HepG2 (cell line): ENCODE measurements around the gene TJP3. TPM values are rescaled to one million over a fixed set of nuclear protein-coding genes. Genes with fewer than 3 reads are reported as not detected.

ENCODE experiments used
- ATF7 ChIP-seq, 2 experiments: fragments of 450-650 bp in 1 of 2; sonication (generic) in 1 of 2; formaldehyde crosslinking in 1 of 2; IDR thresholded peaks; 2 replicates each; pipeline versions ENCODE4 v1.4.0 to v1.6.1; 2016 to 2020; ENCODE audit warnings: antibody characterized with exemption in 1 of 2, mild to moderate bottlenecking in 1 of 2, missing genetic modification reagents in 1 of 2
- CEBPB ChIP-seq: IDR thresholded peaks from 2 replicates; pipeline ENCODE4 v1.6.1; 2011; ENCODE audit warnings: low read depth, low read length, improper control_type of control experiment, borderline replicate concordance
- CHD2 ChIP-seq: IDR thresholded peaks from 2 replicates; pipeline ENCODE4 v1.6.1; 2011; ENCODE audit warnings: low read depth, low read length, improper control_type of control experiment
- GATAD1 ChIP-seq: IDR thresholded peaks from 2 replicates; pipeline ENCODE4 v1.6.1; 2016; ENCODE audit warnings: missing genetic modification reagents, missing compliant biosample characterization
- HMGA1 ChIP-seq: sonication (generic); formaldehyde crosslinking; conservative IDR thresholded peaks from 2 replicates; pipeline ENCODE4 v1.4.0; 2020; ENCODE audit warnings: missing genetic modification reagents
- JDP2 ChIP-seq: sonication (generic); formaldehyde crosslinking; IDR thresholded peaks from 2 replicates; pipeline ENCODE4 v1.8.1; 2022; ENCODE audit warnings: missing genetic modification reagents, borderline replicate concordance
- MED13 ChIP-seq: sonication (generic); formaldehyde crosslinking; IDR thresholded peaks from 2 replicates; pipeline ENCODE4 v1.5.0; 2020; ENCODE audit warnings: missing genetic modification reagents
- MTA3 ChIP-seq: sonication (generic); formaldehyde crosslinking; IDR thresholded peaks from 2 replicates; pipeline ENCODE4 v1.4.0; 2020; ENCODE audit warnings: missing genetic modification reagents
- MXD4 ChIP-seq: IDR thresholded peaks from 2 replicates; pipeline ENCODE4 v1.6.1; 2016; ENCODE audit warnings: mild to moderate bottlenecking, missing biosample characterization, missing genetic modification reagents
- NFIC ChIP-seq: IDR thresholded peaks from 2 replicates; pipeline ENCODE4 v1.6.1; 2012; ENCODE audit warnings: mild to moderate bottlenecking, low read length, inconsistent platforms
- NFYC ChIP-seq: IDR thresholded peaks from 2 replicates; pipeline ENCODE4 v1.6.1; 2016; ENCODE audit warnings: missing genetic modification reagents, missing compliant biosample characterization
- PAF1 ChIP-seq: IDR thresholded peaks from 2 replicates; pipeline ENCODE4 v1.6.1; 2016; ENCODE audit warnings: missing genetic modification reagents, missing compliant biosample characterization
- SIN3A ChIP-seq: IDR thresholded peaks from 2 replicates; pipeline ENCODE4 v1.6.1; 2011; ENCODE audit warnings: low read depth, mild to moderate bottlenecking, control low read depth, low read length, borderline replicate concordance
- SRF ChIP-seq: IDR thresholded peaks from 2 replicates; pipeline ENCODE4 v1.6.1; 2011; ENCODE audit warnings: mild to moderate bottlenecking, low read depth, low read length, moderate library complexity
- TEAD2 ChIP-seq: sonication (generic); formaldehyde crosslinking; IDR thresholded peaks from 2 replicates; pipeline ENCODE4 v1.9.0; 2021; ENCODE audit warnings: missing genetic modification reagents
- ZKSCAN8 ChIP-seq: IDR thresholded peaks from 2 replicates; pipeline ENCODE4 v1.6.1; 2016; ENCODE audit warnings: borderline replicate concordance, missing genetic modification reagents, missing compliant biosample characterization
- ZNF224 ChIP-seq: sonication (generic); formaldehyde crosslinking; IDR thresholded peaks from 2 replicates; pipeline ENCODE4 v1.5.0; 2020; ENCODE audit warnings: mild to moderate bottlenecking, missing genetic modification reagents
- ZNF430 ChIP-seq: sonication (generic); formaldehyde crosslinking; IDR thresholded peaks from 2 replicates; pipeline ENCODE4 v1.9.0; 2021; ENCODE audit warnings: mild to moderate bottlenecking, missing genetic modification reagents
- ZNF737 ChIP-seq: sonication (generic); formaldehyde crosslinking; IDR thresholded peaks from 2 replicates; pipeline ENCODE4 v1.5.0; 2020; ENCODE audit warnings: missing genetic modification reagents, mild to moderate bottlenecking, borderline replicate concordance
- ZNF850 ChIP-seq: sonication (generic); formaldehyde crosslinking; conservative IDR thresholded peaks from 2 replicates; pipeline ENCODE4 v1.9.0; 2021; ENCODE audit warnings: mild to moderate bottlenecking, missing genetic modification reagents
- polyA plus RNA-seq, 8 experiments: library from polyadenylated mRNA; depleted of rRNA in 3 of 8; stranded (reverse) in 7 of 8; unstranded in 1 of 8; fragments of >200 nt; fragmentation: Illumina TruSeq in 4 of 8; extraction: Trizol in 4 of 8; gene quantifications; 2 replicates each; pipeline versions ENCODE4 v1.2.1 to v1.2.3, GENCODE V29; 2011 to 2016; ENCODE audit warnings: low read depth in 4 of 8, missing spikeins in 1 of 8, mixed read lengths in 1 of 8; ENCODE audit not compliant: insufficient read depth in 1 of 8
- total RNA-seq, 5 experiments: library from RNA; depleted of rRNA; stranded (reverse); fragments of >200 nt; fragmentation: Illumina TruSeq; extraction: Trizol; gene quantifications; 2 replicates each; pipeline ENCODE4 v1.2.3, GENCODE V29; 2016; ENCODE audit warnings: low read depth in 1 of 5
- TF ChIP-seq, protein P1 (sequence below): sonication (generic); formaldehyde crosslinking; IDR thresholded peaks from 2 replicates; pipeline ENCODE4 v1.4.0; 2020; ENCODE audit warnings: missing genetic modification reagents
- TF ChIP-seq, protein P2 (sequence below): IDR thresholded peaks from 2 replicates; pipeline ENCODE4 v1.6.1; 2016; ENCODE audit warnings: missing biosample characterization, missing genetic modification reagents, low read depth
- TF ChIP-seq, protein P3 (sequence below): sonication (generic); formaldehyde crosslinking; IDR thresholded peaks from 2 replicates; pipeline ENCODE4 v1.5.0; 2020; ENCODE audit warnings: mild to moderate bottlenecking, missing genetic modification reagents, borderline replicate concordance

TJP3 gene
- total and polyA plus RNA-seq, 2 of the 13 experiments (the other 11 are each of a cell fraction or from before 2014, with no cell fraction given), result 2.3 to 21.5 TPM

- TF ChIP-seq, protein P1, sequence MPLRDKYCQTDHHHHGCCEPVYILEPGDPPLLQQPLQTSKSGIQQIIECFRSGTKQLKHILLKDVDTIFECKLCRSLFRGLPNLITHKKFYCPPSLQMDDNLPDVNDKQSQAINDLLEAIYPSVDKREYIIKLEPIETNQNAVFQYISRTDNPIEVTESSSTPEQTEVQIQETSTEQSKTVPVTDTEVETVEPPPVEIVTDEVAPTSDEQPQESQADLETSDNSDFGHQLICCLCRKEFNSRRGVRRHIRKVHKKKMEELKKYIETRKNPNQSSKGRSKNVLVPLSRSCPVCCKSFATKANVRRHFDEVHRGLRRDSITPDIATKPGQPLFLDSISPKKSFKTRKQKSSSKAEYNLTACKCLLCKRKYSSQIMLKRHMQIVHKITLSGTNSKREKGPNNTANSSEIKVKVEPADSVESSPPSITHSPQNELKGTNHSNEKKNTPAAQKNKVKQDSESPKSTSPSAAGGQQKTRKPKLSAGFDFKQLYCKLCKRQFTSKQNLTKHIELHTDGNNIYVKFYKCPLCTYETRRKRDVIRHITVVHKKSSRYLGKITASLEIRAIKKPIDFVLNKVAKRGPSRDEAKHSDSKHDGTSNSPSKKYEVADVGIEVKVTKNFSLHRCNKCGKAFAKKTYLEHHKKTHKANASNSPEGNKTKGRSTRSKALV (CRISPR knock-in tag), result no peak
- no peak for TF ChIP-seq TEAD2 (CRISPR knock-in tag)
- TF ChIP-seq SIN3A, result peak; percentile 57; the same call in 1 of the 2 replicates
- peak; percentile 62; the same call in 1 of the 2 replicates for TF ChIP-seq CEBPB
- TF ChIP-seq SRF, result no peak
- 0 out of 2 replicates have a peak, but pooled peaks have one; percentile 18 for TF ChIP-seq NFYC (CRISPR knock-in tag)
- TF ChIP-seq MTA3 (CRISPR knock-in tag), result no peak
- TF ChIP-seq ZNF850, result no peak
- no peak for TF ChIP-seq MED13
- TF ChIP-seq MXD4 (CRISPR knock-in tag), result no peak; the same call in 1 of the 2 replicates
- peak; percentile 70 for TF ChIP-seq ATF7 (IDR thresholded peaks at IDR 0.05)
- 0 out of 2 replicates have a peak, but pooled peaks have one; percentile 58 for TF ChIP-seq ATF7 (CRISPR knock-in tag; IDR thresholded peaks at IDR 0.05)
- TF ChIP-seq JDP2 (CRISPR knock-in tag), result no peak
- no peak for TF ChIP-seq ZNF224
- no peak for TF ChIP-seq PAF1 (CRISPR knock-in tag)
- no peak for TF ChIP-seq CHD2
- TF ChIP-seq, protein P2, sequence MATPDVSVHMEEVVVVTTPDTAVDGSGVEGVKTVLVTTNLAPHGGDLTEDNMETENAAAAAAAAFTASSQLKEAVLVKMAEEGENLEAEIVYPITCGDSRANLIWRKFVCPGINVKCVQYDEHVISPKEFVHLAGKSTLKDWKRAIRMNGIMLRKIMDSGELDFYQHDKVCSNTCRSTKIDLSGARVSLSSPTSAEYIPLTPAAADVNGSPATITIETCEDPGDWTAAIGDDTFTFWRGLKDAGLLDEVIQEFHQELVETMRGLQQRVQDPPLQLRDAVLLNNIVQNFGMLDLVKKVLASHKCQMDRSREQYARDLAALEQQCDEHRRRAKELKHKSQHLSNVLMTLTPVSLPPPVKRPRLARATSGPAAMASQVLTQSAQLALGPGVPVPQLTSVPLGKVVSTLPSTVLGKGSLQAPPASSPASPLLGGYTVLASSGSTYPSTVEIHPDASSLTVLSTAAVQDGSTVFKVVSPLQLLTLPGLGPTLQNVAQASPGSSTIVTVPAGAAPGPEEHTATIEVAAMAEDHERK (CRISPR knock-in tag), result peak; percentile 73
- TF ChIP-seq ZNF737, result no peak
- peak; percentile 93 for TF ChIP-seq GATAD1 (CRISPR knock-in tag)
- TF ChIP-seq HMGA1 (CRISPR knock-in tag), result no peak
- no peak for TF ChIP-seq ZKSCAN8 (CRISPR knock-in tag)
- TF ChIP-seq NFIC, result no peak
- TF ChIP-seq, protein P3, sequence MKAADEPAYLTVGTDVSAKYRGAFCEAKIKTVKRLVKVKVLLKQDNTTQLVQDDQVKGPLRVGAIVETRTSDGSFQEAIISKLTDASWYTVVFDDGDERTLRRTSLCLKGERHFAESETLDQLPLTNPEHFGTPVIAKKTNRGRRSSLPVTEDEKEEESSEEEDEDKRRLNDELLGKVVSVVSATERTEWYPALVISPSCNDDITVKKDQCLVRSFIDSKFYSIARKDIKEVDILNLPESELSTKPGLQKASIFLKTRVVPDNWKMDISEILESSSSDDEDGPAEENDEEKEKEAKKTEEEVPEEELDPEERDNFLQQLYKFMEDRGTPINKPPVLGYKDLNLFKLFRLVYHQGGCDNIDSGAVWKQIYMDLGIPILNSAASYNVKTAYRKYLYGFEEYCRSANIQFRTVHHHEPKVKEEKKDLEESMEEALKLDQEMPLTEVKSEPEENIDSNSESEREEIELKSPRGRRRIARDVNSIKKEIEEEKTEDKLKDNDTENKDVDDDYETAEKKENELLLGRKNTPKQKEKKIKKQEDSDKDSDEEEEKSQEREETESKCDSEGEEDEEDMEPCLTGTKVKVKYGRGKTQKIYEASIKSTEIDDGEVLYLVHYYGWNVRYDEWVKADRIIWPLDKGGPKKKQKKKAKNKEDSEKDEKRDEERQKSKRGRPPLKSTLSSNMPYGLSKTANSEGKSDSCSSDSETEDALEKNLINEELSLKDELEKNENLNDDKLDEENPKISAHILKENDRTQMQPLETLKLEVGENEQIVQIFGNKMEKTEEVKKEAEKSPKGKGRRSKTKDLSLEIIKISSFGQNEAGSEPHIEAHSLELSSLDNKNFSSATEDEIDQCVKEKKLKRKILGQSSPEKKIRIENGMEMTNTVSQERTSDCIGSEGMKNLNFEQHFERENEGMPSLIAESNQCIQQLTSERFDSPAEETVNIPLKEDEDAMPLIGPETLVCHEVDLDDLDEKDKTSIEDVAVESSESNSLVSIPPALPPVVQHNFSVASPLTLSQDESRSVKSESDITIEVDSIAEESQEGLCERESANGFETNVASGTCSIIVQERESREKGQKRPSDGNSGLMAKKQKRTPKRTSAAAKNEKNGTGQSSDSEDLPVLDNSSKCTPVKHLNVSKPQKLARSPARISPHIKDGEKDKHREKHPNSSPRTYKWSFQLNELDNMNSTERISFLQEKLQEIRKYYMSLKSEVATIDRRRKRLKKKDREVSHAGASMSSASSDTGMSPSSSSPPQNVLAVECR (CRISPR knock-in tag), result peak; percentile 78
- 0 out of 2 replicates have a peak, but pooled peaks have one; percentile 22 for TF ChIP-seq ZNF430 (CRISPR knock-in tag)
These were observed 54.6 kb downstream of the TJP3 start, which contains the start of gene MRPL54 (continued) for GRCh38 chr19:3762501-3763459.
